Naive B cell (primary cell): ENCODE data around the gene FOXO1. TPM values are rescaled to one million over a fixed set of nuclear protein-coding genes. Genes with fewer than 3 reads are reported as not detected.

Experiments
- ATAC-seq, 2 donors: fragments of 150-1000 bp; cut with Tn5 transposase; 2 replicates each; pipeline ENCODE4 v1.10.0; 2021; ENCODE audit warnings: low read depth in 2 of 2, mild to moderate bottlenecking in 2 of 2, moderate library complexity in 2 of 2
- DNase-seq: peaks from one replicate; pipeline ENCODE4 v3.0.0; 2022
- H3K27ac Mint-ChIP-seq, 6 donors: one replicate each; pipeline ENCODE4 v1.8.0; 2020 to 2022; ENCODE audit warnings: mild to moderate bottlenecking in 6 of 6, mixed read lengths in 6 of 6, moderate library complexity in 5 of 6, inconsistent platforms in 2 of 6
- H3K27me3 Mint-ChIP-seq, 3 donors: one replicate each; pipeline ENCODE4 v1.8.0; 2021 to 2022; ENCODE audit warnings: mixed read lengths in 3 of 3, mild to moderate bottlenecking in 1 of 3
- H3K36me3 Mint-ChIP-seq, 2 donors: one replicate each; pipeline ENCODE4 v1.8.0; 2020 to 2022; ENCODE audit warnings: mixed read lengths in 2 of 2, inconsistent platforms in 1 of 2, mild to moderate bottlenecking in 1 of 2
- H3K4me1 Mint-ChIP-seq, 3 donors: one replicate each; pipeline ENCODE4 v1.8.0; 2020 to 2022; ENCODE audit warnings: mixed read lengths in 3 of 3, inconsistent platforms in 1 of 3, mild to moderate bottlenecking in 1 of 3, moderate library complexity in 1 of 3
- H3K4me3 Mint-ChIP-seq, 8 donors: one replicate each; pipeline ENCODE4 v1.8.0; 2020 to 2022; ENCODE audit warnings: mild to moderate bottlenecking in 8 of 8, mixed read lengths in 8 of 8, moderate library complexity in 8 of 8, inconsistent platforms in 2 of 8
- H3K9me3 Mint-ChIP-seq, 7 donors: one replicate each; pipeline ENCODE4 v1.8.0; 2020 to 2022; ENCODE audit warnings: mixed read lengths in 7 of 7, mild to moderate bottlenecking in 5 of 7, inconsistent platforms in 2 of 7, moderate library complexity in 1 of 7
- polyA plus RNA-seq, 6 donors: library from polyadenylated mRNA; unstranded; fragments of 300-500 nt; fragmentation: Illumina TruSeq; gene quantifications; one replicate each; pipeline ENCODE4 v1.2.3, GENCODE V29; 2021; ENCODE audit warnings: low read depth in 6 of 6

FOXO1 gene
- polyA plus RNA-seq, 6 donors from 2014 or later, result 70.3 to 174 (median 117) TPM

DNA sequence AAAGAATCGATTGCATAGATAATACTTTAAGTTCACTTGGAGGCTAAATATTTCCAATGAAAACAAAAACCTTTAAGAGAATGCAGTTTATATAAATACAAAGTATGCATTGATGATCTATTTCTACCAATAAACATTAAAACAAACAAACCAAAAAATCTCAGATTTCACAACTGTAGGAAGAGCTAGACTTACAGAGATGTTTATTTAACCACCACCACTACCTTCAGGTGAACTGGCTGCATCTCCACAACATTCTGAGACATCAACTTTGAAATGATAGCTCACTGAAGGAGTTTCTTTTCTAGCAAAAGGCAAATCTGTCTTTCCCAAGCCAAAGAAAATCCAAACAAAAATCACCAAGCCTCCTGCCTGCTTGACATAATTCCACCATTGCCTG lies 44.2 kb downstream of the FOXO1 start:
- peaks cover 4 to 17% of the 10 kb centered on the region in 2 donors for H3K36me3 Mint-ChIP-seq
- peak overlapping the region in 4 of 8 donors; percentile 35 to 72 (median 43) for H3K4me3 Mint-ChIP-seq
- peak overlapping the region in 3 of 6 donors; percentile 22 to 88 (median 70) for H3K27ac Mint-ChIP-seq
- H3K4me1 Mint-ChIP-seq, result peaks cover 69 to 87% (median 80%) of the 10 kb centered on the region in 3 donors
- DNase-seq (no peak), ATAC-seq (no peak)
- peaks cover 0 to 1% (median 0%) of the 10 kb centered on the region in 7 donors for H3K9me3 Mint-ChIP-seq
- H3K27me3 Mint-ChIP-seq, result no peaks in the 10 kb centered on the region

DNA sequence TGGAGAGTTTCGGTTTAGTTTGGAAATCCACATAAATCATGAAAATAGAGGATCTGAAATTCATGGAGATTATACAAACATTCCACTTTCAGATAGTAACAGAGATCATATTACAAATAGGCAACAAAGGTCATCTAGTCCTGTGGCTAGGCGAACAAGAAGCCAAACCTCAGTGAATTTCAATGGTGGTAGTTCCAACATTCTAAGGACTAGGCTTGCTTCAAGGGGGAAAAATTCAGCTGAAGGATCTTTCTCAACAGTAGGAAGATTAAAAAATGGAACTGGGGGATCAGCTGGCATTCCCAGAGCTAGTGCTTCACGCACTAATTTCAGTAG lies 47.0 kb downstream of the FOXO1 start:
- DNase-seq, result no peak
- ATAC-seq, result no peak
- peaks cover 0 to 1% (median 0%) of the 10 kb centered on the region in 7 donors for H3K9me3 Mint-ChIP-seq
- peak overlapping the region in 4 of 8 donors; percentile 6 to 52 (median 32) for H3K4me3 Mint-ChIP-seq
- H3K27me3 Mint-ChIP-seq, result no peaks in the 10 kb centered on the region
- H3K4me1 Mint-ChIP-seq, result peaks cover 73 to 90% (median 87%) of the 10 kb centered on the region in 3 donors
- H3K36me3 Mint-ChIP-seq, result peaks cover 4 to 7% of the 10 kb centered on the region in 2 donors
- H3K27ac Mint-ChIP-seq, result peak overlapping the region in 5 of 6 donors; percentile 33 to 90 (median 76)

DNA sequence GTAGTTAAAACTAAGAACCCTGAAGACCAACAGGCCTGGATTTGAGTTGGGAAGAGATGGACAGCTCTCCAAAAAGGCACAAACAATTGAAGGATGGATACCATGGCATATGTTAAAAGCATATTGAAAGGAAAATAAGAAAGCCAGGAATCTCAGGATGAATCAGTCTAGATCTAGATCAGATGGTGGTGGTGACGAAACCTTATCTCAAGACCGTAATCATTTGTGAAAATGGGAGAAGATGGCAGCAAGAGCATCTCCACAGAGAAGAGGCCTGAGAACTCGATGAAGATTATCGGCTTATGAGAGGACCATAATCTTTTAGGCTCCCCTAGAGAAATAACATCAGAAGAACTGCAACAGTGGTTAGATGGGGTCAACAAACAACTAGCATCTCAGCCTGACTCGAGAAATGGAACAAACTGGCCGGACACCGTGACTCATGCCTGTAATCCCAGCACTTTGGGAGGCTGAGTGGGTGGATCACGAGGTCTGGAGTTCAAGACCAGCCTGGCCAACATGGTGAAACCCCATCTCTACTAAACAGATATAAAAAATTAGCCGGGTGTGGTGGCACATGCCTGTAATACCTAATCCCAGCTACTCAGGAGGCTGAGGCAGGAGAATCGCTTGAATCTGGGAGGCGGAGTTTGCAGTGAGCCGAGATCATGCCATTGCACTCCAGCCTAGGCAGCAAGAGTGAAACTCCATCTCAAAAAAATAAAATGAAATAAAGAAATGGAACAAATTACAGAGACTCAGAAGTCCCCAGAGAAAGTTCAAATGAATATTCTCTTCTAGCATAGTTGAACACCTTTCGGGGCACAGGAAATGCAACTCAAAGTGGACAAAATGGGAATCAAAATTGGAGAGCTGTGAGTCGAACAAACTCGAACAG lies 47.6 kb downstream of the FOXO1 start:
- no peaks in the 10 kb centered on the region for H3K27me3 Mint-ChIP-seq

DNA sequence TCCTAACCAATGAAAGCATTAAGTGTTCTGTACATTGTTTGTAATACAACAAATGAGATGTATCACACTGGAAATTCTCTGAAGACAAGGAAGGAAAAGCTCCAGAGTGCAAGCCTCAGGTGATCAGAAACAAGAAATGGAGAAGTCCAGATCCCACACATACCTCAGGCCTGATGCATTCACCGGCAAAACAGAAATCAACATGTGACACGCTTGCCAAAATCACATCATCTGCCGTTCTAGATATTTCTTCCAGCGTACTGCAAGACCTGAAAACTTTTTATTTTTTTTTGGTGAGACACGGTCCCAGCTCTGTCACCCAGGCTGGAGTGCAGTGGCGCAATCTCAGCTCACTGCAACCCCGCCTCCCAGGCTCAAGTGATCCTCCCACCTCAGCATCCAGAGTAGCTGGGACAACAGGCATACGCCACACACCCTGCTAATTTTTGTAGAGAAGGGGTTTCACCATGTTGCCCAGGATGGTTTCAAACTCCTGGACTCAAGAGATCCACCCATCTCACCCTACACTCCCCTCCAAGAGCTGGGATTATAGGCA lies 48.6 kb downstream of the FOXO1 start:
- DNase-seq (no peak), ATAC-seq (peak in 1 of 2 donors; percentile 16)
- Mint-ChIP-seq H3K36me3 (peaks cover 4 to 7% of the 10 kb centered on the region in 2 donors), H3K9me3 (peaks cover 0 to 1% (median 0%) of the 10 kb centered on the region in 7 donors), H3K27me3 (no peaks in the 10 kb centered on the region), H3K27ac (peak overlapping the region in 5 of 6 donors; percentile 62 to 91 (median 88)), H3K4me3 (peak overlapping the region in 5 of 8 donors; percentile 43 to 75 (median 52)), H3K4me1 (peaks cover 76 to 92% (median 90%) of the 10 kb centered on the region in 3 donors)

More for the DNA sequence above, 47.6 kb downstream of the FOXO1 start:
- peaks cover 0 to 1% (median 0%) of the 10 kb centered on the region in 7 donors for H3K9me3 Mint-ChIP-seq
- H3K36me3 Mint-ChIP-seq, result peaks cover 4 to 7% of the 10 kb centered on the region in 2 donors
- H3K4me3 Mint-ChIP-seq, result peak overlapping the region in 6 of 8 donors; percentile 14 to 74 (median 50)
- peak overlapping the region; percentile 44 to 91 (median 89) for H3K27ac Mint-ChIP-seq
- DNase-seq (no peak), ATAC-seq (no peak)
- H3K4me1 Mint-ChIP-seq, result peaks cover 75 to 91% (median 88%) of the 10 kb centered on the region in 3 donors

DNA sequence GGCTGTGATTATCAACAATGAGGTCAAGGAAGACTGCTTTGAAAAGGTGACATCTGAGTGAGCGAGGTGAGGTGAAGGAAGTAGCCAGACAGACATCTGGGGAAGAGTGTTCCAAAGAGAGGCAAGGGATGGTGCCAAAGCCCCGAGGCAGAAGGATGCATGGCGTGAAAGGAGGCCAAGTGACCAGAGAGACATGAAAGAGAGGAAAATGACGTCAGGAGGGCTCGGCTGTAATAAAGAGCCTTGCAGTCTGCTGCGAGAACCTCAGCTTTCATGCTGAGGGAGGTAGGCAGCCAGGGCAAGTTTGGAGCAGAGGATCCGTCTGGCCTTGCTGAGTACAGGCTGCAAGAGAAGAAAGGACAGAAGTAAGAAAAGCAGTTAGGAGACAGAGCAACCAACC lies 50.8 kb downstream of the FOXO1 start:
- H3K4me1 Mint-ChIP-seq, result peaks cover 78 to 99% (median 99%) of the 10 kb centered on the region in 3 donors
- H3K4me3 Mint-ChIP-seq, result peak overlapping the region in 7 of 8 donors; percentile 2 to 88 (median 68)
- DNase-seq (no peak), ATAC-seq (no peak)
- peaks cover 0 to 1% (median 0%) of the 10 kb centered on the region in 7 donors for H3K9me3 Mint-ChIP-seq
- H3K27me3 Mint-ChIP-seq, result no peaks in the 10 kb centered on the region
- peaks cover 4 to 7% of the 10 kb centered on the region in 2 donors for H3K36me3 Mint-ChIP-seq
- H3K27ac Mint-ChIP-seq, result peak overlapping the region; percentile 37 to 88 (median 78)

DNA sequence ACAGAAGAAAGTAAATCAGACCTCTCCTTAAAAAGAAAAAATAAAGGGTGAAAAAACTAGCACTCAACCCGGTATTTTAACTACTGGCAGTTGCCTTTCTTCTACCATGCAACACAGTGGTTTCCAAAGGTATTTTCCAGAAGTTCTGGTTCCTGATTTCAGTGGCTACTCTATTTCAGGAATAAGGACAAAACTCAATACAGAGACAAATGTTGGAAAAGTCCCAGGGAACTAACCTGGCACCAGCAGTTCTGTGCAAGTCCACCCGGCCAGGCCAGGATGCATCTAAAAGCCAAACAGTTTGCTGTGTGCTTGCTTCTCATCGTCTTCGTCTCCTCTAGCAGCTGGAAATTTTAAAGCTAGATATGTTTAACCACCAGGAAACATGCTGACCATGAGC lies 52.5 kb downstream of the FOXO1 start:
- ATAC-seq (no peak), DNase-seq (no peak)
- Mint-ChIP-seq H3K27ac (peak overlapping the region; percentile 81 to 96 (median 90)), H3K4me3 (peak overlapping the region; percentile 7 to 92 (median 84)), H3K27me3 (no peaks in the 10 kb centered on the region), H3K36me3 (peaks cover 0 to 8% of the 10 kb centered on the region in 2 donors), H3K4me1 (peaks cover 66 to 96% (median 82%) of the 10 kb centered on the region in 3 donors), H3K9me3 (peaks cover 0 to 1% (median 0%) of the 10 kb centered on the region in 7 donors)

DNA sequence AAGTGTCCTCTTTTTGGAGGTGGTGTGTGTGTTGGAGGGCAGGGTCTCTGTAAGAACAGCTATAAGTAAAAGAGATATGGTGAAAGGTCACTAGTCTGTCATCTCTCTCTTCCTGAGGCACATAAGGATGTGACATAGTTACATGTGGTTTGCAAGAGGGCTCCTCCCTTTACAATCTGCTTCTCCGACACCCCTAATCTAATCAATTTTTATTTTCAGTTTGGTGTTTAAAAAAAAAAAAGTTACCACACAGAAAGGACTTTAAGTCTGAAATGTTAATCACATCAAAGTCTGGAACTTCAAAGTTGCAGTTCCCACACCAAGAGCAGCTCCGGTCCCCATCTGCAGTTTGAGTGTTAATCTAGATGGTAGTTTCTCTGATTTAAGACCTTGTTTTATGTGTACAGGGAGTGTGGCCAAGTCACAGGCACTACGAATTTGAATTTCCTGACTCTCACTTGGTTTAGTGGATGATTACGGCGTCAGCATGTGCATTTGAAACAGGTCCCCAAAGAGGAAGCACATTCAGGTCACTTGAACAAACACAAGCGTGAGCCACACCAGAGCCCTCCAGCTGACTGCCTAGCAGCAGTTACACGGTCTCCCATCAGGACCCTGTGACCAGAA lies 53.1 kb downstream of the FOXO1 start:
- DNase-seq (peak; percentile 65), ATAC-seq (peak; percentile 90)
- Mint-ChIP-seq H3K36me3 (peaks cover 0 to 10% of the 10 kb centered on the region in 2 donors), H3K9me3 (peaks cover 0 to 1% (median 0%) of the 10 kb centered on the region in 7 donors), H3K4me3 (peak overlapping the region; percentile 7 to 92 (median 84)), H3K27ac (peak overlapping the region; percentile 81 to 96 (median 90)), H3K4me1 (peaks cover 66 to 96% (median 82%) of the 10 kb centered on the region in 3 donors), H3K27me3 (no peaks in the 10 kb centered on the region)

DNA sequence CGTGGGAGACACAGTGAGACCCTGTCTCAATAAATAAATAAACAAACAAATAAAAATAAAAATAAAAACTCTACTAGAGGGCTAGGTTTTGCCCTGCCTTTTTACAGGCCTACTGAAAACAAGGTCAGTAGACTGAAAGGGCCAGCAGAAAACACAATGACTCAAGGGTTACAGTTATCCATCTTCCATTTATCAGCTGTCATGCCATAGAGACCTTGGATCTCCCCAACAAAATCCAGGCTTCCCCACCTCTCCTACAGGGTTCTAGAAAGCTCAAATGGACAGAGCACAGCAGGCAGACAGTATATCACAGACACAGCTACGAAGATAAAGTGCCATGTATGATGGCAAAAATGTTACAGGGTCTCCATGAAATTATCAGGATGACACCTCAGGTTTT lies 54.4 kb downstream of the FOXO1 start:
- H3K27ac Mint-ChIP-seq, result peak overlapping the region in 5 of 6 donors; percentile 6 to 96 (median 62)
- peak overlapping the region in 5 of 8 donors; percentile 2 to 74 (median 53) for H3K4me3 Mint-ChIP-seq
- no peaks in the 10 kb centered on the region for H3K27me3 Mint-ChIP-seq
- peaks cover 0 to 17% of the 10 kb centered on the region in 2 donors for H3K36me3 Mint-ChIP-seq
- DNase-seq (no peak), ATAC-seq (no peak)
- no peaks in the 10 kb centered on the region for H3K9me3 Mint-ChIP-seq
- peaks cover 68 to 96% (median 82%) of the 10 kb centered on the region in 3 donors for H3K4me1 Mint-ChIP-seq

DNA sequence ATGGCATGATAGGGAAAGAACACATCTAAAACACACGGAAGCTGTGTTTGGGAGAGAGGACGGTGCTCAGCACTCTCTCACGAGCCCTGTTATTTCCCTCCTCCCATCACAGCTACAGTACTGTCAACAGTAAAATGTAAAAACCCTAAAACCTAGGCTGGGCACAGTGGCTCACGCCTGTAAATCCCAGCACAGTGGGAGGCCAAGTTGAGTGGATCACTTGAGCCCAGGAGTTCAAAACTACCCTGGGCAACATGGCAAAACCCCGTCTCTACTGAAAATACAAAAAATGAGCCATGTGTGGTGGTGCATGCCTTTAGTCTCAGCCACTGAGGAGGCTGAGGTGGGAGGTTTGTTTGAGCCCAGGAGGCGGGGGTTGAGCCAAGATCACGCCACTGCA lies 54.8 kb downstream of the FOXO1 start:
- Mint-ChIP-seq H3K27ac (peak overlapping the region in 3 of 6 donors; percentile 53 to 88 (median 69)), H3K4me3 (peak overlapping the region in 1 of 8 donors; percentile 22), H3K4me1 (peaks cover 71 to 96% (median 82%) of the 10 kb centered on the region in 3 donors), H3K36me3 (peaks cover 0 to 17% of the 10 kb centered on the region in 2 donors), H3K27me3 (no peaks in the 10 kb centered on the region), H3K9me3 (no peaks in the 10 kb centered on the region)
- no peak for DNase-seq
- ATAC-seq, result no peak

DNA sequence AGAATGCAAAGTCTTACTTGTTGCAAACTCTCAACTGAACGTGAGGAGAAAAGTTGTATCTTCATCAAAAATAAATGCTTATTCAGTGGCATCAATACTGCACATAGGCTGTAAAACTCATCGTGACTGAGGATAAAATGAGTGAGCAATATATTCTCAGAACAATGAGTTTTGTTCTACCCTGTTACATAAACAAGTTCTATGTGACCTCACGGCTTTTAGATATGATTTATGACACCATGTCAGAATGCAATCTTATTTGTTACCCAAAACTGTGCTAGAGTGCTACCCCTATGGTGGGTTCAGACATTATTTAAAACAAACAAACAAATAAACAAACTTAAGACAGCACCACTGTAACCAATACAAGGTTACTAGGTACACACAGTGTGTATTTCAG lies 55.4 kb downstream of the FOXO1 start:
- no peak for DNase-seq
- Mint-ChIP-seq H3K27me3 (no peaks in the 10 kb centered on the region), H3K27ac (peak overlapping the region in 5 of 6 donors; percentile 10 to 88 (median 46)), H3K4me3 (peak overlapping the region in 1 of 8 donors; percentile 3), H3K36me3 (peaks cover 0 to 17% of the 10 kb centered on the region in 2 donors), H3K9me3 (no peaks in the 10 kb centered on the region), H3K4me1 (peaks cover 70 to 96% (median 82%) of the 10 kb centered on the region in 3 donors)
- no peak for ATAC-seq

DNA sequence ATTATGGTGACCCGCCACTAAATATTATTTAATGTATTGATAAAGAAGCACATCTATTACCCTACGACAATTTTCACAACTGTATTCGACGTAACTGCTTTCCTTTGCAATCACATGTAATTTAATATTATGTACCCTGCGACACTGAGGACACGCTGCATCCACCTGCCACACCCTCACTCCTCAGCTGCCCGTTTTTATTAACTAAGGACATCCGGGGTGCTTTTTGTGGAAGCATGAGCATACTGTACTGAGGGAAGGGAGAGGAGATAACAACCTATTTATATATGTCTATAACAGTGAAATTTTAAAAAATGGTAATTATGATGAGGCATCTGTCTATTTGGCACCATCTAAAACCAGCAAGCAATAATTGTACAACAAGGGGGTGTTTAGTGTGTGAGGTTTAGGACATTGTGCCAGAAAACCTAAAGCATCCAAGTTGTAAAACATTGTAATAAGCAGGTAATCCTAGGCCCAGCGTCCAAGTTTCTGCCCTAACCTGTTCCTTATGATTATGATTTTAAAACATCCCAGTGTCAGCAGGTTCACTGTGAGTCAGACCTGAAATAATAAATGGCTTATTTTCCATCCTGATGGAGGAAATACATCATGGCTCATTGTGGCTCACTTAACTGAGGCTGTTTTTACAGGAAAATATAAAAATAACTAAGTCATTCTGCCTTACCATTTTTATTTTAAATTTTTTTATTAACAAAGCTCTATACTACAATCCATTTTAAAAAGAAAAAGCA lies 56.3 kb downstream of the FOXO1 start:
- peak overlapping the region in 2 of 8 donors; percentile 26 to 31 for H3K4me3 Mint-ChIP-seq
- ATAC-seq, result no peak

DNA sequence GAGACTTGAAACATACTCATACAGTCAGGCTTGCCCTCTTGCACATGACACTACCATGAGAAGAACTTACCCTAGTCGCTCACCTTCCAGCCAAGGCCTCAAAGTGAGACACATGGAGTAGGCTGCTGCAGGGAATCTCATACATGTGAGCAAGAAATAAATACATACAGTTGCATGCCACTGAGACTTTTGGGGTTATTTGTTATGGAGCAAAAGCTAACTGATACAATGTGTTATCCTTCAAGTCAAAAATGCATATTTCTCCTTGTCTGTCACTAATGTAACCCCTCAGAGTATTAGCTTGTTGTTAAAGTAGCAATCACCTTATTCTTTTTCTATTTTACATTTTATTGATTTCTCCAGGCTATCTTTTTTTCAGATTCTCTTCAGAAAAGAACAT lies 58.1 kb downstream of the FOXO1 start:
- H3K27me3 Mint-ChIP-seq, result no peaks in the 10 kb centered on the region

More for the DNA sequence above, 56.3 kb downstream of the FOXO1 start:
- Mint-ChIP-seq H3K36me3 (peaks cover 0 to 17% of the 10 kb centered on the region in 2 donors), H3K27me3 (no peaks in the 10 kb centered on the region), H3K27ac (peak overlapping the region in 4 of 6 donors; percentile 2 to 88 (median 12)), H3K4me1 (peaks cover 68 to 96% (median 82%) of the 10 kb centered on the region in 3 donors), H3K9me3 (no peaks in the 10 kb centered on the region)
- no peak for DNase-seq

More for the DNA sequence above, 58.1 kb downstream of the FOXO1 start:
- H3K4me3 Mint-ChIP-seq, result peak overlapping the region in 3 of 8 donors; percentile 13 to 16 (median 16)
- DNase-seq, result no peak
- H3K27ac Mint-ChIP-seq, result peak overlapping the region; percentile 11 to 84 (median 46)
- no peak for ATAC-seq
- H3K9me3 Mint-ChIP-seq, result no peaks in the 10 kb centered on the region
- H3K36me3 Mint-ChIP-seq, result peaks cover 0 to 17% of the 10 kb centered on the region in 2 donors
- H3K4me1 Mint-ChIP-seq, result peaks cover 67 to 91% (median 76%) of the 10 kb centered on the region in 3 donors
